GM19238 (cell line): ENCODE results near the gene PRRT1.

Experiments
- DNase-seq: peaks from one replicate; pipeline ENCODE4 v3.0.0; 2011; ENCODE audit warnings: low spot score; ENCODE audit not compliant: insufficient read length

PRRT1 gene

DNA sequence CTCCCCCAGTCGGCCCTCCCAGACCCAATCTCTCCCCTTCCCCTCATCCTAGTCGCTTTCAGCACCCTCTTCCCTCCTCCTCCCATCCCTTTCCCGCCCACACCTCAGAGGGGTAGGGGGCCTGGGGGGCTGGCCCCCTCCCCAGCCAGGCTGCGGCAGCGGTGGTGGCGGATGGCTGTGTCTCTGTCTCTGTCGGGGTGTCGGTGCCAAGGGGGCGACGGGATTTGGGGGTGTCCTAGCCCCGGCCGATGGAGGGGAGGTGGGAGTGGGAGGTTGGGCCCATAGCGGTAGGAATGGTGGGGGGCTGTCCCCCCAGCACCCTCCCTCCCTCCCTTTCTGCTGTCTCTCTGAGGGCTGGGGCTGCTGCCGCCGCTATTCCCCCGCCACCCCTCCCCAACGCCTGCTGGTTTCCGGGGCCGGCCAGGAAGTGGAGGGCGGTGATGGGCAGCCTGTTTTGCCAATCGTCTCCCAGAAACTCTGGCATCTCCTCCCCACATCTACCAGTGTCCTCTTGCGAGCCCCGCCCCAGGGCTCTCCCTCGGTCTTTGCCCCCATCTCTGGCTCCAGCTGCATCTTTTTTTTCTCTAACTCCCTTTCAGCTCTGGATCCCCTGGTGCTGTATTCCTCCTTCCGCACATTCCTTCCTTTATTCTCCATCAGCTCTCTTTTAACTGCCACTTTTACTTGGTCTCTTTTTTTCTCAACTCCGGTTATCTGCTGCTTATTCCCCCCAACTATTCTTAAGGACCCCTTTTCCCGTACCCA, 24.2 kb upstream of the PRRT1 start, which contains the start of gene AGPAT1:
Gene AGPAT1 (minus strand): TSS at position 374 of the 765 bp plus-strand sequence. CDS start 4,588 bp downstream, outside the sequence.
- peak; percentile 99 for DNase-seq

DNA sequence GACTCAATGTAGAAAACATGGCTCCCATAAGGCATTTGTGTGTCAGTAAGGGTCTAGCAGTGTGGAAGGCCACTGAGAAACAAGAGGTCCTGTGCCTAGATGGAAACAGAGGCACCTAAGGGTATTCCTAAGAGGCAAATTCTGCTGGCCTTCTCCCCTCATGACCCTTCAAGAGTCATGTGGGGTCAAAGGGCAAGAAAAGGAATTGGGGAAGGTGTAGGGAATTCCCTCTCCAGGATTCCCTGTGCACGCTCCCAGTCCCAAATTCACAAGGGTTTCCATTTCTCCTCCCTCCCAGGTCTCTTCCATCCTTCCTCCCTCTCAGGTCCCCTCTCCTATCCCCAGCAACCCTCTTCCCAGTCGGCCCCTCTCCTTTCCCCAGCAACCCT, 23.6 kb upstream of the PRRT1 start:
- DNase-seq: no peak

DNA sequence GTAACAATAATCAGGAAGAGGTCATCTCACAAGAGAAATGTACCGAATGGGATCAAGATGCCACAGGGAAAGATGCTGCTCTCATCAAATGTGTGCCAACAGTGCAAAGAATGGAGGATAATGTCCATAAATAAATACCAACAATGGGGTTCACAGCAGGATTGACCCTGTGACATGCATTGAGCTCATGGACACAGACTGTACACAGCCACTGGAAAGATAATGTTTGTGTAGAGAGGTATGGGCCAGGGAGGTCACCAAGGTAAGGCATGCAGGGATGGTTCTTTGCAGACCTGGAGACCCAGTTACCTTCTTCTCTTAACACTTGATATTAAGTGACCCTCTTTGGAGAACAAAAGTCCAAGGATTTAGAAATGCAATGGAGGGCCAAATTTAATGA, 22.7 kb upstream of the PRRT1 start:
- no peak for DNase-seq

DNA sequence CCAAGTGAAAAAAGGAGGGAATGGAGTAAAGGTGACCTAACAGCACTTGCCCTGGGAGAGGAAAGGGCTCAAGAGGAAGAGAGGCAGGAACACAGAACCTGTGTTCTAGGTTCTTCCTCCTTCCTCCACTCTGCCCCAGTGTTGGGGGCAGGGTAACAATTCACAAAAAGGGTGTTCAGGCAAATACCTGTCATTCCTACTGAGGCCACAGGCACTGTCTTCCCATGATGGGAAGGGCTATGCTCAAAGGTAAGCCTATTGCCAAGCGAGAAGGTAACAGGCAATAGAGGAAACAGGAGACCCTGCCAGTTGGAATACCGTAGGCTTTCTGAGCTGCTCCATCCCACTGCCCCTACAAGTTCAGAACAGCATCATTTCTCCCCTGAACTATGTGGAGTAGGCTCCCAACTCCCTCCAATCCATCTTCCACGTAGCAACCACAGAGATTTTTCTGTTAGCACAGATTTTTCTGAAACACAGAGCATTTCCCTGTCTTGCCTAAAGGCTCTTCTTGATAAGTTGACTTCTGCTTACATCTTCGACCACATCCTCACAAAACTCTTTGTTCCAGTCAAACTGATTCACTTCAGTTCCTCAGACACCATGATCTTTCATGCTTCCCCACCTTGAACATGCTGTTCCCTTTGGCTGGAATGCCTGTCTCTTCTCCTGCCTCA, 21.4 kb upstream of the PRRT1 start:
- DNase-seq: no peak

DNA sequence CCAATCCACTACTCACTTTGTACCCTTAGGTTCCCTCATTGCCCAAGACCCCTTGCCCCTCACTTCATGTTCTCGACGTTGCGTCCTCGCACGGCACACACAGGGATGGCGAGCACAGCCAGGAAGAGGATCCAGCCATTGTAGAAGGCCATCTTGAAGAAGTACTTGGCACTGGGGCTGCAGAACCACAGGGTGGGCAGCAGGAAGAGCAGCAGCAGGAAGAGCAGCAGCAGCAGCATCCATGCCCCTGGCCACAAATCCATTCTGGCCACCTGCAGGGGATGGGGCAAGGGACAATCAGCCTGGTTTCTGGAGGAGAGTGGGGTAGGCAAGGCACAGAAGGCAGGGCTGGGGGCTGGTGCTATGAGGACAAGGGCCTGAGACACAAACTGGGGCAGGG, 19.5 kb upstream of the PRRT1 start:
- DNase-seq: no peak

DNA sequence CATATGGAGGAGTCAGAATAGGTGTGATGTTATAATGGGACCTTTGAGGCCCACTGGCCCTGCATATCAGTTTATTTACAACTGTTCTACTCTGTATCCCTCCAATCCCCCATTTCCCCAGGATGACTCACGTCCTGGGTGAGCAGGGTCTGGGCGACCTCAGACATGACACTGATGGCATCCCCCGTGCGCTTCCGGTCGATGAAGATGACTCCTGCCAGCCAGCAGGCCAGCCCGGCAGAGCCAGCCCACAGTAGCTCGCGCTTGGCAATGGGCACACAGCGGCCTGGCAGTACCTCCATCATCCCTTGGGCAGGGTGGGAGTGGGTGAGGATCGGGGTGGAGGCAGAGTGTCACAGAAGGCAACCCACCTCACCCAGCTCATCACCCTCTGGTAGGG, 18.6 kb upstream of the PRRT1 start:
- no peak for DNase-seq

DNA sequence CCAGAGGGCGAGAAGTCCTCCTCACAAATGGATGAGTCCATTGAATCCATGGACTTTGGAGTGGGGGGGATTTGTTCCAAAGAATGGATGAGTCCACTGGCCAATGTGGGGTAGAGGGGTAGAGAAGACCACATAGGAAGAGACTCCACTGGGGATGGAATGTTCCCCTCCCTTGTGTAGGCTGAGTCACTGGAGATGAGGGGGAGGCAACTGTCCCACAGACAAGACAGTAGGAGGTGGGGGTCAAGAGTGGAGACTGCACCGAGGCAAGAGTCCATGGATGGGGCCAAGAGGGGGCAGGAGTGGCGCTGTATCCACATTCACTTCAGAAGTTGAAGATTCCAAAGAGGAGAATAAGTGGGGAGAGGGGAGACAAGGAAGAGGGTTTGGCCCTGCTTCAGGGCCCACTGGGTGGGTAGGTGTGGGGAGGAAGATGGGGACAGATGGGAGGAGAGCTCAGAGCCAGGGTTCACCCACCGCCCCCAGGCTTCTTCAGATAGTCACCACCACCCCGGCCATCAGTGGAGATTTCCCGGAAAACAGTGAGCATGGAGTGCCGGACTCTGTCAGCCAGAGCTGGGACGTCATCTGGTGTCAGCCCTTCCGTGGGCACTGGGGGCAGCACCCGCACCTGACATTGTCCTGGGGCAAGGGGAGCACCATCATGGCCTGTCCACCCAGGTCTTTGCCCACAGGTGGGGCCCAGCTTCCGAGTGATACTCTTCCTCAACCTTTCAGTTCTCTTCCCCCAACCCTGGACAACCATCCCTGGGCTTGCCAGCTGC, 17.3 kb upstream of the PRRT1 start:
- no peak for DNase-seq

DNA sequence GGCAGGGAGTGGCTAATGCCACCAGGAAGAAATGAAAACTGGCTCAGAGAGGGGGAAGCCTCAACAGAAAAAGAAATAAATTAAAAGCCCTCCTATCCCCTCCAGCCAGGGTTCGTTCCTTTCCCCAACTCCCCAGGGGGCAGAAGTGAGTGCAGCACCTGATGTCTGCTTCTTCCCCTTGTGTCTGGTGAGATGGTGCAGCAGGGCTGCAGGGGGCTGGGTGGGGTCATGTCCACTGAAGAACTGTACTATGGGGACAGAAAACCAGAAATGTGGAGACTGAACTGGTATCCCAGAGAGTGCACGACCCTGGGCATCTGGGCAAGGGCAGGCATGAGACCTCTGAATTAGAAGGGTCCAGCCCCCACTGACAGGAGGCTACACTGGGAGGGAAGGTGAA, 16.6 kb upstream of the PRRT1 start:
- no peak for DNase-seq

DNA sequence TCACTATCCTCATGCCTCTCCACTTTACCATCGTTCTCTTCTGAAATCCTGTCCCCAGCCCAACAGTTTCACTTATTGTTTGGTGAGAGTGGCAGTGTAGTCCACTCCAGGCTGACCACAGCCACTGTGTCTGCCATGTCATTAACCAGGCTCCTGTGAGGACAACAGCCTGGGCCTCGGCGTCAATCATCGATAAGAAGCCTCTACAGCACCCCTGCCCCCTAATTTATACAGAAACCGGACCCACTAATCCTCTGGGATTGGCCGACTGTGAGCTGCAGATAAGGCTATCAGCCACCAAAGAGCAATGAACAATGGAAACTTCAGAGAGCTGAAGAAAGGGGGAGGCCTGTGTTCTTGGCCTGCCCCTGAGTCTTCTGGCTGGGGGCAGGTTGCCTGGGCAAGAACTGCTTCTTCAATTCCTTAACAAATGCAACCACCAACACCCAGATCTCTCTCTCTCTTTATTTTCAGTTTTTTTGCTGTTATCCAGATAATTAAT, 16.1 kb upstream of the PRRT1 start:
- DNase-seq: no peak

DNA sequence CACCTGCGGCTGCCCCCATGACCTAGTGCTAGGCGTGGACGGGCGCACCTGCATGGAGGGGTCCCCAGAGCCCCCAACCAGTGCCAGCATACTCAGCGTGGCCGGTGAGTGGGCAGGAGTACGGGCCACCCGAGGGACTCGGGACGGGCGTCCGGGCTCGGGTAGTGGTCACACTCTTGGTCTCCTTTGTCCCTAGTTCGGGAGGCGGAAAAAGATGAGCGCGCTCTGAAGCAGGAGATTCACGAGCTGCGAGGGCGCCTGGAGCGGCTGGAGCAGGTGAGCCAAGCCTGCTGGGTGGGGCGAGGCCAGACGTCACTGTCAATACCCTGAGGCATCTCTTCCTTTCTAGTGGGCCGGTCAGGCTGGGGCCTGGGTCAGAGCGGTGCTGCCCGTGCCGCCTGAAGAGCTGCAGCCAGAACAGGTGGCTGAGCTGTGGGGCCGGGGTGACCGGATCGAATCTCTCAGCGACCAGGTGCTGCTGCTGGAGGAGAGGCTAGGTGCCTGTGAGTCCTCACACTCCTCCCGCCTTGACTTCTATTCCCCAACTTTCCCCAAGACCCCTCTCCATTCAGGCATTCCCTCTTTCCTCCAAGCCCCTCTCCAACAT, 15.5 kb upstream of the PRRT1 start:
- DNase-seq: no peak

DNA sequence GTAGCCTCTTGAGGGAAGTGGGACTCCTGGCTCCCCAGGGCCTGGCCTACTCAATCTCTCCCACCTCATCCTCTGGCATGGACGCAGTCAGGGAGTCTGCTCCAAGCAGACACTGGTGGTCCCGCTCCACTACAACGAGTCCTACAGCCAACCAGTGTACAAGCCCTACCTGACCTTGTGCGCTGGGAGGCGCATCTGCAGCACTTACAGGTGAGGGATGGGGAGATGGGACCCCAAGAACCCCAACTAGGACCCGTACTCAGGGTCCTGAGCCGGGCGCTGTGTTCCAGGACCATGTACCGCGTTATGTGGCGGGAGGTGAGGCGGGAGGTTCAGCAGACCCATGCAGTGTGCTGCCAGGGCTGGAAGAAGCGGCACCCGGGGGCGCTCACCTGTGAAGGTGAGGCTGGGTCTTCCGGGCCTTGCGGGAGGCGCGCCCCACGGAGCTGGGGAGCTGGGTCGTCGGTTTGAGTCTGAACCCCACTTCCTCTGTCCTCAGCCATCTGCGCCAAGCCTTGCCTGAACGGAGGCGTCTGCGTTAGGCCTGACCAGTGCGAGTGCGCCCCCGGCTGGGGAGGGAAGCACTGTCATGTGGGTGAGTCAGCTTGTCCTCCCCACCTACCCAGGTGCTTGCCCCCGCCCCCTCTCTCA, 14.8 kb upstream of the PRRT1 start:
- no peak for DNase-seq

DNA sequence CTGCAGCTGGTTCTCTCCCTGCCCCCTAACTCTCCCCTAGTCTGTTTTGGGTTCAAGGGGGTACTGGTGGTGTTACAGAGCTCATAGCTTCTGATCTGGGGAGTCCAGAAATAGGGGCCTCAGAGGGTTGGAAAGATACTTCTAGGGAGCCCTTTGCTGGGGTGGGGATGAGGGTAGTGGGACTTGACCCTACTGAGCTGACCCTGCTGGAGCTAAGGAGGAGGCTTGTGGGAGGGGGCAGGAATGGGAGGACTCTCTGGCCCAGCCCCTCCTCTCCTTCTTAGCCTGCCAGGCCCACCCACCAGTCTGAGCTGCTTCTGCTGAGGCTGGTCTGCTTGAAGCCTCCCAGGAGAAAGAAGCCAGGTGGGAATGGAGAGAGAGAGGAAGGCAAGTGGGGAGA, 12.6 kb upstream of the PRRT1 start, which contains the start of gene EGFL8:
Gene EGFL8 (plus strand): TSS at position 301 of the 400 bp plus-strand sequence. CDS start 1,571 bp downstream, outside the sequence.
- DNase-seq: no peak

DNA sequence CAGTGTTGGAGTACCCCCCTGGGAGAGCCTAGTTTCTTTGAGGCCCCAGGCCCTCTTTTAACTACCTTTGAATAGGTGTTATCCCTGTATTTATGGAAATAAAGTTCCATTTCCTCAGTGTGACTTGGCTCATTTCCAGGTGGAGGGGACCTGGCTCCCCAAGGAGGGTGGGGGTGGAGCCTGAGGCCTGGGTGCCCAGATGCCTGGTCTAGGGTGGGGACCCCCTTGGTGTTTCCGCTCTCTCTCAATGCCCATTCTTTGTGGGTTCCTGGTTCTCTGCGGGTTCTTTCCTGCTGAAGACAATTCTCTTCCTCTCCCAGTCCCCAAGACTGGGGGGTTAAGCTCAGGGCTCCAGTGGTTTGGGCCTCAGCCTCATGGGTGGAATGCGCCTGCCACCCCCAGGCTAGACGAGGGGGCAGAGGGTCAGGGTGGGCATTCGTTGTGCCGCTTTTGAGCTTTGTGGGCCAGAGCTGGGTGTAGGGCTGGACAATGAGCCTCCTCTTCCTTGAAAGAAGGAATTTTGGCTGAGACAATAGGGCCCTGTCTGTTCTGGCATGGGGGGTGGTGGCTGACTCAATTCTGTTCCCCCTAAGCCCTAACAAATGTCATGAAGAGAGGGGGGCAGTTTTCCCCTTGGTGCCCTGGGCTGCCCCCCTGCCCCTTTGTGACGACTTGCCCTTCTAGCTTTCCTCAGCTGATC, 12.0 kb upstream of the PRRT1 start:
- no peak for DNase-seq

DNA sequence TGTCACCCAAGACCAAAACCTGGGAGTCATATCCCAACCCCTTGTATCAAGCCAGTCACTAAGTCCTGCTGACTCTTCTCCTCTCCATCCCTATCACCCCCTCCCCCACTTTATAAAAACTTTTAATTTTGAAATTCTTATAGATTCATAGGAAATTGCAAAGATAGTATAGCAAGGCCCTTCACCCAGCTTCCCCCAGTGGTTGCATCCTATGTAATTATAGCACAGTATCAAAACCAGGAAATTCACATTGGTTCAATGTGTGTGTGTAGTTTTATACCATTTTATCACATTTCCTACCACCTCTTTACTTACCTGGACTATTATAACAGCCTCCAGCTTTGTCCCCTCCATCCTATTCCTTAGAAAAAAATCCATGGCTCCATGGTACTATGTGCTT, 6.3 kb upstream of the PRRT1 start:
- DNase-seq: no peak

DNA sequence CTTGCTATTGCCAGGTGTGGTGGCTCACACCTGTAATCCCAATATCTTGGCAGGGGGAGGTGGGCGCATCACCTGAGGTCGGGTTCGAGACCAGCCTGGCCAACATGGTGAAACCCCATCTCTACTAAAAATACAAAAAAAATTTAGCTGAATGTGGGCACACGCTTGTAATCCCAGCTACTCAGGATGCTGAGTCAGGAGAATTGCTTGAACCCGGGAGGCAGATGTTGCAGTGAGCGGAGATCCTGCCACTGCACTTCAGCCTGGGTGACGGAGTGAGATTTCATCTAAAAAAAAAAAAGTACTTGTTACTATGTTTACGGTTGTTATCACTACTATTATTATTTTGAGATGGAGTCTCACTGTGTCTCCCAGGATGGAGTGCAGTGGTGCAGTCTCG, 5.2 kb upstream of the PRRT1 start:
- no peak for DNase-seq

DNA sequence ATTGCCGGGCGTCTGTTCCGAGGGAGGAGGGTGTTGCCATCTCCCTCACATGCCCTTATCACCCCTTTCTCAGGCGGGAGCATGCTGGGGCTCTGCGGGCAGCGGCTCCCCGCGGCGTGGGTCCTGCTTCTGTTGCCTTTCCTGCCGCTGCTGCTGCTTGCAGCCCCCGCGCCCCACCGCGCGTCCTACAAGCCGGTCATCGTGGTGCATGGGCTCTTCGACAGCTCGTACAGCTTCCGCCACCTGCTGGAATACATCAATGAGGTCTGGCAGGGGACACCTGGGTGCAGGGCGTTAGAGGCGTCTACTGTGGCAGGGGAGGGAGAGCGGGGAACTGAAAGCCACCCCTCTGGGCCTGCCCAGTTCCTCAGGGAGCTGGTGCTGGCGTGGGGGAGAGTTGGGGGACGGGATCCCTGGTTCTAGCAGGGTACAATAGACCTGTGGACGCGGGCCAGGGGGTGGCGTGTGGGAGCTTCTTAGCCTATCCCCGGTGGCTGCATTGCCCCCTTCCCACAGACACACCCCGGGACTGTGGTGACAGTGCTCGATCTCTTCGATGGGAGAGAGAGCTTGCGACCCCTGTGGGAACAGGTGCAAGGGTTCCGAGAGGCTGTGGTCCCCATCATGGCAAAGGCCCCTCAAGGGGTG, 2.9 kb upstream of the PRRT1 start:
- peak; percentile 87 for DNase-seq

DNA sequence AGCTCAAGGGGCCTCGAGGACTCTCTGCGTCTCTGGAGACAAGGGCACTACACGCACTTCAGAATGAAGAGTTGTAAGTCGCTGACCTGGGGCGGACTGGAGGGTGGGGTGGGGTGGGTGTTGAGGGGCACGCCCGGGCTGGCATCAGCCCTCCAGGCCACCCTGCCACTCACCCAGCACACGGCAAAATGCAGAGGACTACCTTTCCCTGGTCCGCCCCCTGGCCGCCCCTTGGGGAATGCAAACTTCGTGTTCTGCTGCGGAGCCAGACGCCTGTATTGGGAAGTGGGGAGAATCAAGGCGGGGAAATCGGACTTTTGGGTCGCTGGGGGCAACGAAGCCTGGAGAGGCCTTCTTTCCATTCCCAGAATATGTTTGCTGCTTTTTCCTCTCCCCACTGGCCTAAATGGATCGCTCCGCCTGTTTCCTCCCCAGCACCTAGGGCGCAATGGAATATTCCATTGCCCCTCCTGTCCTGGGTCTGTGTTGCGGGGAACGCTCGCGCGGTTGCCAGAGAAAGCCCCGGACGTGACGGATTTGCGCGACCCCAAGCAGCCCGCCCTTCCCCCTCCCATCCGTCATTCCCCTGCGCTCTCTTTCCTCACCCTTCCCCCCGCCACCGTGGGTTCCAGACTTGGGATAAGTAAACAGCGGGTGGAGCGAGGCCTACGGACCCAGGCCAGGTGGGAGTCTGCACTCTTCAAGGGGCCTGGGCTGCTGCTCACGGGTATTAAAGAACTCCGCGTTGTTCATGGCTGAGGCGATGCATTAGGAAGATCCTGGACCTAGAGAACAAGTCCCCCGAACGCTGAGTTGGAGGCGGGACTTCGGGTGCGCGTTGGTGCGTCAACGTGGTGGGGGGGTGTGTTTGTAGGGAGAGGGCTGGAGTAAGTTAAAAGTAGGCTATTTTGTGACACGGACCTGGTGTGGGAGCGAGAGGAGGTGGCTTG, 2.1 kb upstream of the PRRT1 start, which contains the start of gene PPT2:
Gene PPT2 (plus strand): TSS at position 578 of the 950 bp plus-strand sequence. CDS start 454 bp downstream, outside the sequence.
- peak; percentile 58 for DNase-seq

DNA sequence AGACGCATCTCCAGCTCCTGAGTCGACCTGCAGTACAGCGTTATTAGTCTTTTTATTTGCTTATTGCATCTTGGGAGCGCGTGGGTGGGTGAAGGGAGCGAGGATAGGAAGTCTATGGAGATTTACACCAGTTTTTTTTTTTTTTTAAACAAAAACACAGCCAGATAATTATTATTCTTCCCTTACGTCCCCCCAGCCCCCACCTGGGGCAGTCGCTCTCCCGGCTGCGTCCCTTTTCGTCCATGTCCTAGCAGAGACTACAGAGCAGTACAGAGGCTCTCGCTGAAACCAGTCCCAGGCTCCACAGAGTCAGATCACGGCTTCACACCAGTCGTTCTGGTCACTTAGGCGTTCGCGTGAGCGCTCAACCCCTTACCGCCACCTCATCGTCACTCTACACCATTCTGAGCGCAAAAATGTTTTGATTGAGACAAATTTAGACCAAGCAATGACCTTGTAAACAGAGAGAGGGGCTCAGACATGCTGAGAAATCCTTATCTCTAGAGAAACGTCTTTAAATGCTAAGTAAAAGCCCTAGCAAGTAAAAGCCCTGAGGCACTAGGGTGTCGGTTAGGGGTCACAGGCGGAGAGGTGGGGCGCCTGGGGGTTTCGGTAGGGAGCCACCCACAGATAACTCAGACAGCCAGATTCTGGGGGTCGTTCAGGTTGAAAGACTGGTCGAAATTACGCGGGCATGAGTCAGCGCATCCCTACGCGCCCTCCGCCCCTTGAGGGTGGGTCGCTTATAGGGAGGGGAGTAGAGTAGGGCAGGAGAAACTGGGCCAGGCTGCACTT, 1.2 kb upstream of the PRRT1 start:
- DNase-seq: no peak
